ENCODE data around the gene SACS.
"Not testable (repeated sequence)": the region's sequence is repeated elsewhere in the genome, so short reads cannot be mapped to it uniquely, and the experiment has no call there.

GRCh38 chr13:23401156-23401555 is 32.3 kb downstream of the SACS start:
- not testable (repeated sequence) for TF ChIP-seq CTCF, POLR2A, EP300 (IDR thresholded peaks at IDR 0.05)
